PFSK-1 (cell line): ENCODE data around the gene TBC1D17.

ENCODE experiments used
- FOXP2 ChIP-seq: optimal IDR thresholded peaks from 2 replicates; pipeline ENCODE3; 2011; ENCODE audit warnings: borderline replicate concordance, control low read depth, inconsistent platforms; ENCODE audit not compliant: insufficient read depth; ENCODE audit errors: extremely low read length, extremely low read depth
- POLR2AphosphoS5 ChIP-seq: IDR thresholded peaks from 2 replicates; pipeline ENCODE4 v1.6.1; 2012; ENCODE audit warnings: low read depth, mild to moderate bottlenecking, control low read depth, low read length, moderate library complexity
- REST ChIP-seq, 2 experiments: IDR thresholded peaks; 2 replicates each; pipeline versions ENCODE4 v1.6.1 to v1.8.0; 2011 to 2012; ENCODE audit warnings: low read depth in 2 of 2, low read length in 2 of 2, control low read depth in 1 of 2, inconsistent platforms in 1 of 2, mild to moderate bottlenecking in 1 of 2, moderate library complexity in 1 of 2; ENCODE audit not compliant: insufficient read depth in 1 of 2
- SIN3A ChIP-seq: IDR thresholded peaks from 2 replicates; pipeline ENCODE4 v1.6.1; 2012; ENCODE audit warnings: mild to moderate bottlenecking, low read length, moderate library complexity, borderline replicate concordance; ENCODE audit not compliant: insufficient read depth
- TAF1 ChIP-seq: IDR thresholded peaks from 2 replicates; pipeline ENCODE4 v1.6.1; 2012; ENCODE audit warnings: low read length, control low read depth, borderline replicate concordance; ENCODE audit not compliant: insufficient read depth

TBC1D17 gene

GRCh38 chr19:49892716-49893115, 15.2 kb downstream of the TBC1D17 start:
- TF ChIP-seq TAF1 (no peak), FOXP2 (no peak), SIN3A (no peak), POLR2AphosphoS5 (no peak)

GRCh38 chr19:49894011-49894664, 16.6 kb downstream of the TBC1D17 start:
- TF ChIP-seq POLR2AphosphoS5 (no peak), FOXP2 (no peak), REST (IDR thresholded peaks at IDR 0.05; ENCODE audit: insufficient read depth in 1 of 2, low read depth in 2 of 2, low read length in 2 of 2) (no peak), SIN3A (no peak), TAF1 (no peak)

- TF ChIP-seq POLR2AphosphoS5 (no peak), FOXP2 (no peak), TAF1 (no peak), REST (IDR thresholded peaks at IDR 0.05; ENCODE audit: insufficient read depth in 1 of 2, low read depth in 2 of 2, low read length in 2 of 2) (no peak), SIN3A (no peak)
Observed at GRCh38 chr19:49894879-49895565, 17.5 kb downstream of the TBC1D17 start.

GRCh38 chr19:49895566-49896297, 18.2 kb downstream of the TBC1D17 start:
- no peak for TF ChIP-seq FOXP2
- no peak for TF ChIP-seq REST (IDR thresholded peaks at IDR 0.05; ENCODE audit: insufficient read depth in 1 of 2, low read depth in 2 of 2, low read length in 2 of 2)
- no peak for TF ChIP-seq POLR2AphosphoS5
- no peak for TF ChIP-seq SIN3A
- no peak for TF ChIP-seq TAF1

GRCh38 chr19:49896863-49897621, 19.5 kb downstream of the TBC1D17 start, which contains the start of gene IL4I1:
Gene IL4I1, minus strand, starts transcription at chr19:49896887. Its CDS starts 727 bp downstream, at chr19:49896160.
- TF ChIP-seq FOXP2 (no peak), SIN3A (no peak), REST (IDR thresholded peaks at IDR 0.05; ENCODE audit: insufficient read depth in 1 of 2, low read depth in 2 of 2, low read length in 2 of 2) (no peak), TAF1 (no peak)
